SK-N-SH treated with all-trans-retinoic acid at 6 μM for 48 hours (cell line): Measurements from ENCODE around the gene OAS1.
"Not testable (repeated sequence)": the region's sequence is repeated elsewhere in the genome, so short reads cannot be mapped to it uniquely, and the experiment has no call there.

Source experiments
- ATAC-seq: fragments of 200-7000 bp; cut with Tn5 transposase; 3 replicates; pipeline ENCODE4 v1.9.1; 2020; ENCODE audit warnings: mild to moderate bottlenecking, moderate library complexity
- ARNTL ChIP-seq: fragments of 450-650 bp; formaldehyde crosslinking; IDR thresholded peaks from 2 replicates; pipeline ENCODE4 v1.5.0; 2020; ENCODE audit warnings: low read depth, mild to moderate bottlenecking, moderate library complexity, borderline replicate concordance
- BACH2 ChIP-seq: fragments of 250-450 bp; sonication (Bioruptor Pico); IDR thresholded peaks from 2 replicates; pipeline ENCODE4 v1.9.0; 2021; ENCODE audit warnings: mild to moderate bottlenecking, borderline replicate concordance
- CREB5 ChIP-seq: fragments of 250-450 bp; sonication (Bioruptor Pico); IDR thresholded peaks from 2 replicates; pipeline ENCODE4 v1.5.1; 2020; ENCODE audit warnings: low read depth, mild to moderate bottlenecking, moderate library complexity
- CSDC2 ChIP-seq: fragments of 250-450 bp; sonication (Bioruptor Pico); IDR thresholded peaks from 2 replicates; pipeline ENCODE4 v1.5.0; 2020; ENCODE audit warnings: mild to moderate bottlenecking, moderate library complexity
- CSRNP3 ChIP-seq: fragments of 250-450 bp; sonication (Bioruptor Pico); IDR thresholded peaks from 2 replicates; pipeline ENCODE4 v1.5.1; 2021; ENCODE audit warnings: mild to moderate bottlenecking, moderate library complexity
- ESRRG ChIP-seq: fragments of 250-450 bp; sonication (Bioruptor Pico); IDR thresholded peaks from 2 replicates; pipeline ENCODE4 v1.6.1; 2021; ENCODE audit warnings: mild to moderate bottlenecking
- GLIS3 ChIP-seq: fragments of 250-450 bp; sonication (Bioruptor Pico); IDR thresholded peaks from 2 replicates; pipeline ENCODE4 v1.5.0; 2020; ENCODE audit warnings: mild to moderate bottlenecking, moderate library complexity
- ISL1 ChIP-seq: fragments of 250-450 bp; sonication (Bioruptor Pico); IDR thresholded peaks from 2 replicates; pipeline ENCODE4 v2.1.2; 2022; ENCODE audit warnings: mild to moderate bottlenecking, moderate library complexity
- OSR1 ChIP-seq: fragments of 250-450 bp; sonication (Bioruptor Pico); IDR thresholded peaks from 2 replicates; pipeline ENCODE4 v1.8.0; 2022; ENCODE audit warnings: moderate library complexity, mild to moderate bottlenecking, inconsistent platforms
- PATZ1 ChIP-seq: fragments of 250-450 bp; sonication (Bioruptor Pico); IDR thresholded peaks from 2 replicates; pipeline ENCODE4 v1.8.0; 2020; ENCODE audit warnings: mild to moderate bottlenecking, moderate library complexity, borderline replicate concordance
- RARB ChIP-seq: fragments of 250-450 bp; sonication (Bioruptor Pico); IDR thresholded peaks from 2 replicates; pipeline ENCODE4 v1.8.0; 2021; ENCODE audit warnings: mild to moderate bottlenecking, moderate library complexity
- SNAI2 ChIP-seq: fragments of 250-450 bp; sonication (Bioruptor Pico); IDR thresholded peaks from 2 replicates; pipeline ENCODE4 v1.5.0; 2020; ENCODE audit warnings: mild to moderate bottlenecking, moderate library complexity
- TCF4 ChIP-seq: fragments of 250-450 bp; sonication (Bioruptor Pico); IDR thresholded peaks from 2 replicates; pipeline ENCODE4 v1.8.0; 2021; ENCODE audit warnings: mild to moderate bottlenecking, moderate library complexity, borderline replicate concordance
- TOX ChIP-seq: fragments of 250-450 bp; sonication (Bioruptor Pico); IDR thresholded peaks from 2 replicates; pipeline ENCODE4 v1.8.0; 2021; ENCODE audit warnings: mild to moderate bottlenecking, moderate library complexity, borderline replicate concordance
- TSHZ2 ChIP-seq: fragments of 250-450 bp; sonication (Bioruptor Pico); IDR thresholded peaks from 2 replicates; pipeline ENCODE4 v1.5.0; 2020; ENCODE audit warnings: mild to moderate bottlenecking, moderate library complexity
- ZC3H10 ChIP-seq: fragments of 250-450 bp; sonication (Bioruptor Pico); IDR thresholded peaks from 2 replicates; pipeline ENCODE4 v1.5.1; 2021; ENCODE audit warnings: mild to moderate bottlenecking, moderate library complexity
- ZFP3 ChIP-seq: fragments of 250-450 bp; sonication (Bioruptor Pico); IDR thresholded peaks from 2 replicates; pipeline ENCODE4 v1.5.0; 2020; ENCODE audit warnings: mild to moderate bottlenecking, moderate library complexity
- ZFP30 ChIP-seq: fragments of 450-650 bp; formaldehyde crosslinking; IDR thresholded peaks from 2 replicates; pipeline ENCODE4 v1.5.0; 2022; ENCODE audit warnings: mild to moderate bottlenecking, moderate library complexity
- ZNF565 ChIP-seq: fragments of 450-650 bp; formaldehyde crosslinking; conservative IDR thresholded peaks from 2 replicates; pipeline ENCODE4 v1.5.0; 2020; ENCODE audit warnings: low read depth, mild to moderate bottlenecking, moderate library complexity
- ZNF8 ChIP-seq: fragments of 450-650 bp; formaldehyde crosslinking; IDR thresholded peaks from 2 replicates; pipeline ENCODE4 v1.5.0; 2020; ENCODE audit warnings: mild to moderate bottlenecking, moderate library complexity
- TF ChIP-seq, protein P1 (sequence below): fragments of 250-450 bp; sonication (Bioruptor Pico); IDR thresholded peaks from 2 replicates; pipeline ENCODE4 v1.8.0; 2021; ENCODE audit warnings: low read depth, mild to moderate bottlenecking, moderate library complexity, borderline replicate concordance

Gene OAS1

DNA sequence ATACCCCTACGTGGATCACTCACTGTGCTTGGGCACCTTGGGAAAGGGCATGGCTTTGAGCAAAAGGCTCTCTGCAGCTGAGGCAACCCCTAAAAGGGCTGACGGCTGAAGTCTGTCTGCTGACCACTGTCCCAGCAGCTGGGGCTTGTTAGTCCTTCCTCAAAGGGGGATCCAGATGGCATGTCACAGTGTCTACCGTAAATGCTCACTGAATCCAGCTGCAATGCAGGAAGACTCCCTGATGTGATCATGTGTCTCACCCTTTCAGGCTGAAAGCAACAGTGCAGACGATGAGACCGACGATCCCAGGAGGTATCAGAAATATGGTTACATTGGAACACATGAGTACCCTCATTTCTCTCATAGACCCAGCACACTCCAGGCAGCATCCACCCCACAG, 12.4 kb downstream of the OAS1 start:
- TF ChIP-seq TSHZ2 (CRISPR knock-in tag), result no peak
- no peak for TF ChIP-seq PATZ1
- TF ChIP-seq TCF4, result no peak
- TF ChIP-seq SNAI2, result no peak
- TF ChIP-seq TOX (CRISPR knock-in tag), result no peak
- TF ChIP-seq CREB5 (CRISPR knock-in tag), result no peak
- no peak for TF ChIP-seq OSR1 (CRISPR knock-in tag)
- no peak for TF ChIP-seq ZNF8
- no peak for TF ChIP-seq GLIS3
- no peak for TF ChIP-seq ARNTL (CRISPR knock-in tag)
- no peak for TF ChIP-seq ISL1 (CRISPR knock-in tag)
- TF ChIP-seq ZFP30 (CRISPR knock-in tag), result no peak
- no peak for TF ChIP-seq ESRRG (CRISPR knock-in tag)
- no peak for TF ChIP-seq ZNF565
- no peak for ATAC-seq

DNA sequence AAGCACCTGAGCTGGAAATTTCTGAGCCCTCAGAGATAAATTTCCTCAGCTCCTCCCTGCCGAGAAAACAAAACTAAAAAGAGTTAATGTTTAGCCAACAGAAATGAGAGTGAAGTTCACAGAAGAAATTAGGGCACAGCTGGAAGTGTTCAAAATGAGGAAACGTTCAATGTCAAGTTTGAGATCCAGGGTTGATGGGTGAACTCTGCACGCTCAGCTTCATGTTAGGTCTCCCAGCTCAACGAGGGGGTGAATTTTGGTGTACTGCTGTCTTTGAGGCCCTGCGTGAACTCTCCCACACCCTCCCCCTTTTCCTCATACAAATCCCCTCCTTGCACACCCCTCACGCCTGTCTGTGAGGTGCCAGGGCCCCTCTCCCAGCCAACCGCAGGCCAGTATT, 18.2 kb downstream of the OAS1 start:
- ATAC-seq, result no peak
- TF ChIP-seq ZC3H10 (no peak), TOX (CRISPR knock-in tag) (no peak), CSRNP3 (CRISPR knock-in tag) (no peak), PATZ1 (no peak), SNAI2 (no peak), ZFP3 (no peak), OSR1 (CRISPR knock-in tag) (no peak), ARNTL (CRISPR knock-in tag) (no peak), TSHZ2 (CRISPR knock-in tag) (no peak), GLIS3 (no peak), ZFP30 (CRISPR knock-in tag) (no peak), BACH2 (CRISPR knock-in tag) (no peak), ZNF565 (no peak), ZNF8 (no peak), TCF4 (no peak), CSDC2 (no peak), ISL1 (CRISPR knock-in tag) (no peak), RARB (no peak), CREB5 (CRISPR knock-in tag) (no peak)
- TF ChIP-seq, protein P1, sequence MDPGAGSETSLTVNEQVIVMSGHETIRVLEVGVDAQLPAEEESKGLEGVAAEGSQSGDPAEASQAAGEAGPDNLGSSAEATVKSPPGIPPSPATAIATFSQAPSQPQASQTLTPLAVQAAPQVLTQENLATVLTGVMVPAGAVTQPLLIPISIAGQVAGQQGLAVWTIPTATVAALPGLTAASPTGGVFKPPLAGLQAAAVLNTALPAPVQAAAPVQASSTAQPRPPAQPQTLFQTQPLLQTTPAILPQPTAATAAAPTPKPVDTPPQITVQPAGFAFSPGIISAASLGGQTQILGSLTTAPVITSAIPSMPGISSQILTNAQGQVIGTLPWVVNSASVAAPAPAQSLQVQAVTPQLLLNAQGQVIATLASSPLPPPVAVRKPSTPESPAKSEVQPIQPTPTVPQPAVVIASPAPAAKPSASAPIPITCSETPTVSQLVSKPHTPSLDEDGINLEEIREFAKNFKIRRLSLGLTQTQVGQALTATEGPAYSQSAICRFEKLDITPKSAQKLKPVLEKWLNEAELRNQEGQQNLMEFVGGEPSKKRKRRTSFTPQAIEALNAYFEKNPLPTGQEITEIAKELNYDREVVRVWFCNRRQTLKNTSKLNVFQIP (CRISPR knock-in tag), result no peak

- ATAC-seq, result not testable (repeated sequence)
These were observed 19.8 kb downstream of the OAS1 start for GRCh38 chr12:112926416-112927033.
